Natural killer cell treated with Interleukin-12 subunit alpha and Interleukin-12 subunit beta and Interleukin-15 and Interleukin-18, amount 100 ng/mL, for 72 hours (primary cell): ENCODE data around the gene C5orf63. TPM values are rescaled to one million over a fixed set of nuclear protein-coding genes. Genes with fewer than 3 reads are reported as not detected.
"Not testable (repeated sequence)": the region's sequence is repeated elsewhere in the genome, so short reads cannot be mapped to it uniquely, and the experiment has no call there.

Source experiments
- ATAC-seq, 2 donors: fragments of 150-1000 bp; cut with Tn5 transposase in 1 of 2; sonication (Bioruptor Pico), chemical (Tn5 transposase) in 1 of 2; 2 replicates each; pipeline ENCODE4 v1.10.0; 2021
- DNase-seq: peaks from one replicate; pipeline ENCODE4 v3.0.0; 2022; ENCODE audit warnings: low spot score
- H3K27ac Mint-ChIP-seq, 2 donors: 1 replicate in 1 of 2; 2 replicates in 1 of 2; pipeline ENCODE4 v1.8.0; 2022; ENCODE audit warnings: mixed read lengths in 2 of 2, mild to moderate bottlenecking in 1 of 2, moderate library complexity in 1 of 2
- H3K27me3 Mint-ChIP-seq, 2 donors: 1 replicate in 1 of 2; 2 replicates in 1 of 2; pipeline ENCODE4 v1.8.0; 2022; ENCODE audit warnings: mixed read lengths in 2 of 2
- H3K36me3 Mint-ChIP-seq: one replicate; pipeline ENCODE4 v1.8.0; 2022; ENCODE audit warnings: mixed read lengths
- H3K4me1 Mint-ChIP-seq, 2 donors: 1 replicate in 1 of 2; 2 replicates in 1 of 2; pipeline ENCODE4 v1.8.0; 2022; ENCODE audit warnings: low read depth in 2 of 2, mixed read lengths in 2 of 2, mild to moderate bottlenecking in 1 of 2
- H3K4me3 Mint-ChIP-seq: one replicate; pipeline ENCODE4 v1.8.0; 2022; ENCODE audit warnings: mixed read lengths
- H3K9me3 Mint-ChIP-seq: 2 replicates; pipeline ENCODE4 v1.8.0; 2022; ENCODE audit warnings: mixed read lengths
- total RNA-seq, 2 donors: library from RNA; stranded (reverse); gene quantifications; one replicate each; pipeline ENCODE4 v1.2.3, GENCODE V29; 2022

Gene C5orf63
- total RNA-seq: 10 to 100 TPM; 10.2 to 12.9 TPM

DNA sequence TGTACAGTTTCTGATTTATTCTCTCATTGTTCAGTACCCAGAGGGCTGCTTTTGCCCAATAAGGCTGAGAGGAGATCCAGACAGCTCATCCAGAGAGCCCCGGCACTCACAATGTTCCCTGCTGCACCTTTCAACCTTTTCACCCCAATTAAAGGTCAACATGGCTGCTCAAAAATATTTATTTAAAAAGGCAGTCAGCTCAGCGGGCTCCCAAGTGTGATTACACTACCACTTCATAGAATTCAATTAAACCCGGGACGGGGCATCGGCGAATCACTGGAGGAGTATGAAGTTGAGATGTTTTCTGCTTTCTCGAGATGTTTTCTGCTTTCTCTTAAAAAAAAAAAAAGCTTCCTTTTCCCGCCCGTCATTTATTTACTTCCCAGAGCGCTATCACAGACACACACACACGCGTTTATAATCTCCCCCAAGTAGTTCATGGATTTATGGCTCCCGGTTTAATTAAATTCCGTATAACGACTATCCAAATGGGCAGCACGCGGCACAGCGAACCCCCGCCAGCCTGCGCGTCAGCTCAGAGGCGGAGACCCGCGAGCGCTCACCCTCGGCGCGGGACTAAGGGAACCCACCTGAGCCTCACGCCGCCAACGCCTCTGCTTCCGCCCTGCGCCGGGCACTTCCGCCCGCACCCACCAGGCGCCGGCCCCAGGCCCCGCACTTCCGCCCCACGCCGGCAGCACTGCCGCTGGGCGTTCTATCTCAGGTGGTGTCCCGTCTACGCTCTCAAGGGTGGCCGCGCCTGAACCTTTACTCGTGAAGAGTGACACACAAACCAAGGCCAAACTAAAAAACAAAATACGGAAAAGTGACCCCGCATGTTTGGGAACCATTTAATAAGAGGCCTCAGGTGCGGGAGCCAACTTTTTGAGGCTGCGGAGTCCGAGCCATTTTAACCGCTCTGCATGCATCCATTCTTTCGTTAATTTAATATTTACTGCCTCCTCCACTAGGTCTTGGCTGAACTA, at the start of gene C5orf63:
Gene C5orf63 (minus strand): TSS at position 642 of the 986 bp plus-strand sequence. CDS start 14,507 bp downstream, outside the sequence.
- peaks cover 12 to 15% of the 10 kb centered on the region in 2 donors for H3K4me1 Mint-ChIP-seq
- peak; percentile 98 to 99 for ATAC-seq
- no peaks in the 10 kb centered on the region for H3K9me3 Mint-ChIP-seq

DNA sequence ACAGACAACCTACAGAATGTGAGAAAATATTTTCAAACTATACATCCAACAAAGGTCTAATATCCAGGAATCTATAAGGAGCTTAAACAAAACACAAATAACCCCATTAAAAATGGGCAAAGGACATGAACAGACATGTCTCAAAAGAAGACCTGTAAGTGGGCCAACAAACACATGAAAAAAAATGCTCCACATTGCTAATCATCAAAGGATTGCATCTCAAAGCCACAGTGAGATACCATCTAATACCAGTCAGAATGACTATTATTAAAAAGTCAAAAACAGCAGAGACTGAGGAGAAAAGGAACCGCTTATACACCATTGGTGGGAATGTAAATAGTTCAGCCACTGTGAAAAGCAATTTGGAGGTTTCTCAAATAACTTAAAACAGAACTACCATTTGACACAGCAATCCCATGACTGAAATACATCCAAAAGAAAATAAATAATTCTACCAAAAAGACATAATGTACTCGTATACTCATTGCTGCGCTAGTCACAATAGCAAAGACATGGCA, 39.1 kb upstream of the C5orf63 start:
- ATAC-seq (no peak), DNase-seq (no peak)
- Mint-ChIP-seq H3K4me3 (no peak overlapping the region), H3K27me3 (peaks cover 25 to 46% of the 10 kb centered on the region in 2 donors), H3K9me3 (no peaks in the 10 kb centered on the region), H3K4me1 (no peaks in the 10 kb centered on the region), H3K27ac (no peak overlapping the region), H3K36me3 (no peaks in the 10 kb centered on the region)

More for the DNA sequence above, at the start of gene C5orf63:
- Mint-ChIP-seq H3K36me3 (peaks cover 9% of the 10 kb centered on the region), H3K4me3 (peak within 1 kb of the TSS; percentile 99), H3K27ac (peak within 1 kb of the TSS; percentile 89 to 90), H3K27me3 (no peaks in the 10 kb centered on the region)
- peak; percentile 91 for DNase-seq

DNA sequence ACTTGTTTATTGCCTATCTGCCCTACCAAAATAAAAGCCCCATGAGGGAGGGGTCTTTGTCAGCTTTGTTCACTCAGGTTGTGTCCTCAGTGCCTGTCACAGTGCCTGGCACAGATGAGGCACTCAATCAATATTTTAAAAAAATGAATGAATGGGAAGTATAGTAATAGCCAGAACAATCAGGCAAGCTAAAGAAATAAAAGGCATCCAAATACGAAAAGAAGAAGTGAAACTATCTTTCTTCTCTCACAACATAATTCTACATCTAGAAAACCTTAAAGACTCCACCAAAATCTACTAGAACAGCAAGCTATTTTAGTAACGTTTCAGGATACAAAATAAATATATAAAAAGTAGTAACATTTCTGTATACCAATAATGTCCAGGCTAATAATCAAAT, 37.8 kb upstream of the C5orf63 start:
- Mint-ChIP-seq H3K9me3 (no peaks in the 10 kb centered on the region), H3K4me3 (no peak overlapping the region), H3K27ac (no peak overlapping the region), H3K36me3 (peaks cover 2% of the 10 kb centered on the region), H3K27me3 (peaks cover 23 to 46% of the 10 kb centered on the region in 2 donors), H3K4me1 (no peaks in the 10 kb centered on the region)
- ATAC-seq (no peak), DNase-seq (no peak)

DNA sequence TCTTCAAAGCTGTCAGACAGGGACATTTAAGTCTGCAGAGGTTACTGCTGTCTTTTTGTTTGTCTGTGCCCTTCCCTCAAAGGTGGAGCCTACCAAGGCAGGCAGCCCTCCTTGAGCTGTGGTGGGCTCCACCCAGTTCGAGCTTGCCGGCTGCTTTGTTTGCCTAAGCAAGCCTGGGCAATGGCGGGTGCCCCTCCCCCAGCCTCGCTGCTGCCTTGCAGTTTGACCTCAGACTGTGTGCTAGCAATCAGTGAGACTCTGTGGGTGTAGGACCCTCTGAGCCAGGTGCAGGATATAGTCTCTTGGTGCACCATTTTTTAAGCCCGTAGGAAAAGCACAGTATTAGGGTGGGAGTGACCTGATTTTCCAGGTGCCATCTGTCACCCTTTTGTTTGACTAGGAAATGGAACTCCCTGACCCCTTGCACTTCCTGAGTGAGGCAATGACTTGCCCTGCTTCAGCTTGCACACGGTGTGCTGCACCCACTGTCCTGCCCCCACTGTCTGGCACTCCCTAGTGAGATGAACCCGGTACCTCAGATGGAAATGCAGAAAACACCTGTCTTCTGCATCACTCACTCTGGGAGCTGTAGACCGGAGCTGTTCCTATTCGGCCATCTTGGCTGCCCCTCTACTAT, 35.4 kb upstream of the C5orf63 start:
- not testable (repeated sequence) for H3K36me3 Mint-ChIP-seq, ATAC-seq

DNA sequence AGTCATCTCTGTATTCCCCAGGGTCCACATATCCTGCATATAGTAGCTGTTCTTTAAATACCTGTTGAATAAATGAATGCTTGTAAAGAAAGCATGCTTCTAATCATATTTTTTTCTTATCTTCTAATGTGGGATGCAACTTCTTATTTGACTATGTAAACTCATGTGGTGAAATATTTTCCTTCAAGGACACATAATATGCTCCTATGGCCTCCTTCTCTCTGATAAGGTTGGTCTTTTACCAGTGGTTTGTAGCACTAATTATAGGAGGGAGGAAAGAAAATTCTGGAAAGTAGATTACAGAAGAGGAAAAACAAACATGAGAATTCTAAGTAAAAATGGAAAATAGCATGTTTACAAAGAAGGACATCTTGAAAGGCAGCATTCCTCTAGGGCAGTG, 28.6 kb upstream of the C5orf63 start:
- H3K36me3 Mint-ChIP-seq: peaks cover 4% of the 10 kb centered on the region
- no peak for DNase-seq
- ATAC-seq: no peak
- no peak overlapping the region for H3K4me3 Mint-ChIP-seq
- no peak overlapping the region for H3K27ac Mint-ChIP-seq
- H3K4me1 Mint-ChIP-seq: no peaks in the 10 kb centered on the region
- H3K9me3 Mint-ChIP-seq: no peaks in the 10 kb centered on the region
- H3K27me3 Mint-ChIP-seq: peaks cover 24 to 31% of the 10 kb centered on the region in 2 donors

More for the DNA sequence above, 35.4 kb upstream of the C5orf63 start:
- DNase-seq, H3K27ac Mint-ChIP-seq, H3K9me3 Mint-ChIP-seq, H3K4me3 Mint-ChIP-seq, H3K4me1 Mint-ChIP-seq: not testable (repeated sequence)
- H3K27me3 Mint-ChIP-seq: peaks cover 19 to 36% of the 10 kb centered on the region in 2 donors

DNA sequence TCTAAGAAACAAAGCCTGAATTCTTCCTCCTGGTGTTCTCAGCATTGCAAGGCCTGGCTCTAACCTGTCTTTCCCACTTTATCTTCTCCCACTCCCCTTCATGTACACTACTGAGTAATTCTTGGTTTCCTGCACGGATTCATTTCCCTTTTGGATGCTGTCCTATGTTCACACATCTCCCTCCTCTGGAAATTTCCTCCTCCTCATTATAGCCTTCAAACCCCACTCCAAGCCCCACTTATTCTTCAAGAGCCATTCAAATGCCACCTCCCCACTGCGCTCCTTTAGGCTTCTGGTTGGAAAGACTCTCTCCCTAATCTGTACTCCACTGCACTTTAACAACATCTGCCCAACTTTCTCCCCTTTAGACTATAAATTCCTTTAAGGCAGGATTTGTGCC, 28.2 kb upstream of the C5orf63 start:
- Mint-ChIP-seq H3K27ac (no peak overlapping the region), H3K36me3 (peaks cover 4% of the 10 kb centered on the region), H3K4me1 (no peaks in the 10 kb centered on the region), H3K27me3 (peaks cover 25 to 32% of the 10 kb centered on the region in 2 donors), H3K9me3 (no peaks in the 10 kb centered on the region), H3K4me3 (no peak overlapping the region)
- no peak for DNase-seq
- ATAC-seq: no peak

DNA sequence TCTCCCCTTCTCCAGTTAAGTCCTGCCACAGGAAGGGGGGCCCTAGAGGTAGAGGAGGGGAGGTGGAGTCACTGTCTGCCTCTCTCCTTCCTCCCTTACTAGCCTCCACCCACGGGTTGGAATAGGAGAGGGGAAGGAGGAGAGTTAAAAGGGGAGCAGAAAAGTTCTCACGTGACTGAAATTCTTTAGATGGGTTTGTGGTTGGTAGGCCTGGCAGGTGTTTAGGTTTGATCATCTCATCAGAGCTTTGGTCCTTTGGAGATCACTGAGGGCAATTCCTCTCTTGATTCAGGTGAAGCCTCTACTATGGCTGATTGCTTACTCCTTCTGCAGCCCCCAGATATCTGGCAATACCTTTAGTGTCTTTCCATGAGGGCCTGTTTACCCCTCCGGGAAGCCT, 24.9 kb upstream of the C5orf63 start:
- Mint-ChIP-seq H3K9me3 (no peaks in the 10 kb centered on the region), H3K27me3 (peaks cover 23 to 27% of the 10 kb centered on the region in 2 donors), H3K4me1 (no peaks in the 10 kb centered on the region), H3K36me3 (no peaks in the 10 kb centered on the region), H3K27ac (no peak overlapping the region), H3K4me3 (no peak overlapping the region)
- DNase-seq (no peak), ATAC-seq (no peak)

DNA sequence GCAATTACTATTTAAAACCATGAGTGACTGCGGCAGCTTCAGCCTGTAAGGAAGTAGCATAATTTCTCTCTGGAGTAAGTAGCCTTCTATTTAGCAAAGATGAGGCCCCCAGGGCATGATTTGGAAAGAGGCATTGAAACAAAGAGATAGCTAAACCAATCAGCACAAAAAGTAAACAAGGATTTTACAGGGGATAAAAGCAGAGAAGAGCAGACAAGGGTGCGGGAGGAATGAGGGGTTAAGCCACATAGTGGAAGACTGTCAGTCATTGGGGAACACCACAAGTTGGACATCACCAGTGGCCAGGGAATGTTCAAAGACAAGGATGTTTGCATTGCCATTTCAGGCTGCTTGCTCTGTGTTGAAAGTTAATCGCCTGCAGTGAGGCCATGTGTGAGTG, 24.0 kb upstream of the C5orf63 start:
- Mint-ChIP-seq H3K9me3 (no peaks in the 10 kb centered on the region), H3K27me3 (peaks cover 21 to 25% of the 10 kb centered on the region in 2 donors), H3K4me1 (no peaks in the 10 kb centered on the region), H3K27ac (no peak overlapping the region), H3K36me3 (no peaks in the 10 kb centered on the region), H3K4me3 (no peak overlapping the region)
- no peak for ATAC-seq
- DNase-seq: no peak

DNA sequence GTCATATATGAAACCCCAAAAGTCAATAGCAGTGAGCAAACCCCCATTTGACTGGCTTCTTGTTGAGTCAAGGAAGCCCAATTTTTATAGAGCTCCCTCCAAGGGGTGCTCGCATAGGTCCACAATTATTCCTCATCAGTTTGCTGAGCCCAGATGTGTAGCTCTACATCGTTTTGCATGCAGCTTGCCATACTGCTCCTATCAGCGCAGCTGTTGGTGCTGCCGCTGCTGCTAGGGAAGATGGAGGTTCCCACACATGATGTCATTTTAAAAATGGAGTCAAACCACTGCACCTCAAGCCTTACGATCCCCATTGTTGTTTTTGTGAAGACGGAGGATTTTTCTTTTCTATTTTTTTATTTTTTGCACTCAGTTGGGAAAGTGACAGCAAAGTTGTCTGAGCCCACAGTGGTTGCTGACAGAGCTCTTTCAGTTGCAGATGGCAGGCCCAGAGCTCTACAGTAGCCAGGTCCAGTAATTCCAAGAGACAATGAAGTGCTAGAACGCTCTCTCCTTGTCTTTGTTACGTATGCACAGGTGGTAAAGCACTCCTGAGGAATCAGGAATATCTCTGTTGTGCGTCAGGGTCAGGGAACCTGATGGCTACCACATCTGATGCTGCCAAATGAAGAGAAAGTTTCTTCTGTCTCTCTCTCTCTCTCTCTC, 23.2 kb upstream of the C5orf63 start:
- Mint-ChIP-seq H3K4me1 (no peaks in the 10 kb centered on the region), H3K27ac (no peak overlapping the region), H3K4me3 (no peak overlapping the region), H3K27me3 (peaks cover 16 to 17% of the 10 kb centered on the region in 2 donors), H3K36me3 (no peaks in the 10 kb centered on the region), H3K9me3 (no peaks in the 10 kb centered on the region)
- DNase-seq (no peak), ATAC-seq (no peak)

DNA sequence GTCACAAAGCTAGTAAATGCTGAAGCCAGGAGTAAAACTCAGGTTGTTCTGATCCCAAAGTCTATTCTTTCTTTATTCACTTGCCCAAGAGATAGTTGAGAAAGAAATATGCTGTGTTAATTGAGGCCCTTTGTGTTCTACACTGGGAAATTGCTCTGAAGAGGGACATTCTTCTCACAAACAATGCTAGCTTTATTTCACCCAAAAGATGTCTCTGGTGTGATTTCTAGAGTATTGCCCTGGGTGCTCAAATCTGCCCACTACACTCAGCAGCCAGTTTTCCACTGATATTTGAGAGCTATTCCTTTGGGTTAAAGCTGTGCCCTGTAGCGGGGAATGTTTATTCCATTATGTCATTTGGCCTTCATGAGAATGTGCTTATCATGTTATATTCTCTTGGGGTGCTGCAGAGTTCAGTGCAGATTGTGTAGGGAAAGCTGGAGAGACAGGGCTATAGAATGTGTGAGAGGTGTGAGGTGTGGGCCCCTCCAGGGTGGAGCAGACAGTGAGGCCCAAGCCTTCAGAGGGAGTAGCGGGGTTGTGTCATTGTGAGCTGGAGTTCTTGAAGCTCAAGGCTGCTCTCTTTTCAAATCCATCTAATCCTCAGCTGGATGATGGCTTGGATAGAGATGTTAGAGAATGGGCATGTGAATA, 21.0 kb upstream of the C5orf63 start:
- DNase-seq: no peak
- Mint-ChIP-seq H3K27me3 (peaks cover 10 to 12% of the 10 kb centered on the region in 2 donors), H3K9me3 (no peaks in the 10 kb centered on the region), H3K4me3 (no peak overlapping the region), H3K27ac (no peak overlapping the region), H3K36me3 (no peaks in the 10 kb centered on the region), H3K4me1 (peaks cover 0 to under 1% of the 10 kb centered on the region in 2 donors)
- no peak for ATAC-seq

DNA sequence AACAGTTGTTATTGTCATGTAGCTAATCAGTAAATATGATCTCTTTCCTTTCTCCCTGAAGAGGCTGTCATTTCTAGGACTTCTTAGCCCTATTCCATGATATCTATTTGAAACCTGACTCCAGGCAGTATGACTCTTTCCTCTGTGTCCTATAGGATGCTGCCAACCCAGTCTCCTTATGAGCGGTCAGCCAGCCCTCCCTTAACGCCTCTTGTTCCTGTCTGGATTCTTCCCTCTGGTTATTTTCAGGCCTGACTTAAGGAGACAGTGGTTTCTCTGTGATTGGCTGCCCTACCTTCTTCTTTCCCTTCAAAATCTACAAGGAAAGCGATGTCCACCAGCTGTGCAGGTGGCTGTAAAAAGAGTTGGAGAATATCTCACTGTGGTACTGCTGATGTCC, 19.4 kb upstream of the C5orf63 start:
- Mint-ChIP-seq H3K36me3 (no peaks in the 10 kb centered on the region), H3K27ac (no peak overlapping the region), H3K4me1 (peaks cover 0 to 10% of the 10 kb centered on the region in 2 donors), H3K4me3 (no peak overlapping the region), H3K9me3 (no peaks in the 10 kb centered on the region), H3K27me3 (peaks cover 8% of the 10 kb centered on the region in 2 donors)
- ATAC-seq (no peak), DNase-seq (no peak)

DNA sequence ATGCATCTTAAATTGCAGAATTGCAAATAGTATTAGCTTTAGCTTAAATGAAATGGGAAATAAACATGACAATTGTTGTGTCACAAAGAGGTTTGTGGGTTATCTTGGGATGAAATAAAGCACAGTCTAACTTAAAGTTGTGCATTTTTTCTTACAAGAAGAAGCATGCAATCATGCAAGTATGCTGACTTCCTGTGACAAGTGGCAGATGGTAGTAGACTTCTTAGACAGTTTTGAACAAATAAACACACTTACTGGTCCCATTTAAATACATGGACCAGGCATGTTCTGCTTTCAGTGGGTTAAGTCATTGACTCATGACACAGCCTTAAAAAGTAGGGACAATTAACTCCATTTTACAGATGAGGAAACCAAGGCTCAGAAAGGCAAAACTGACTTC, 15.9 kb upstream of the C5orf63 start:
- H3K27me3 Mint-ChIP-seq: no peaks in the 10 kb centered on the region
- ATAC-seq (no peak), DNase-seq (no peak)
- no peak overlapping the region for H3K27ac Mint-ChIP-seq
- H3K9me3 Mint-ChIP-seq: no peaks in the 10 kb centered on the region
- no peak overlapping the region for H3K4me3 Mint-ChIP-seq
- peaks cover 0 to 10% of the 10 kb centered on the region in 2 donors for H3K4me1 Mint-ChIP-seq
- no peaks in the 10 kb centered on the region for H3K36me3 Mint-ChIP-seq

DNA sequence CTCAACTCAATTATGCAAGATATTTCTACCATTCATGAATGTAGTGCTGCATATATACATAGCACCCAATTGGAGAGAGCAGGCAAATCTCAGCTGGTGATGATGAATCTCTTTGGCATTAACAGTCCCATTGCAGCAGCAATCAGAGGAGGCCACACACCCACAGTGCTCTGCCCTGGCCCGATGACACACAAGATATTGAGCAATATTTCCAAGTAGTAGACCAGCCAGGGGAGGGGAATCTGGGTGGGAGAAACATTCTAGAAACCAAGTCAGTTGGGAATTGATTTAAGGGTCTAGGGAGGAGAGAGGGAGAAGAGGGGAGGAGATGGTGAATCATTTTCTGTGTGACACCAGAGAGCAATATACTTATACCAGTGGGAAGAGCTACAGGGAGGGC, 14.9 kb upstream of the C5orf63 start:
- Mint-ChIP-seq H3K4me1 (peaks cover 0 to 10% of the 10 kb centered on the region in 2 donors), H3K9me3 (no peaks in the 10 kb centered on the region), H3K4me3 (no peak overlapping the region), H3K27me3 (peaks cover 0 to under 1% of the 10 kb centered on the region in 2 donors), H3K27ac (peak overlapping the region in 1 of 2 donors; percentile 53), H3K36me3 (no peaks in the 10 kb centered on the region)
- ATAC-seq: peak; percentile 62 to 65
- no peak for DNase-seq
